K562 (cell line): ENCODE results near the gene SLC25A45. TPM values are rescaled to one million over a fixed set of nuclear protein-coding genes. Genes with fewer than 3 reads are reported as not detected.

ENCODE experiments used
- ATAC-seq: fragments of 200-7000 bp; cut with Tn5 transposase; 3 replicates; pipeline ENCODE4 v1.9.1; 2020; ENCODE audit warnings: moderate library complexity
- BruUV-seq: library from RNA; stranded (reverse); fragments of 400-500 nt; replicated peaks from 2 replicates; lab custom pipeline; 2021; lab: Mats Ljungman, UMichigan
- CTCF ChIA-PET: fragments of 300-600 bp; formaldehyde crosslinking; extraction: SDS; loops from one replicate; lab custom pipeline; 2021; ENCODE audit warnings: low intra/inter-chr PET ratio; lab: Yijun Ruan, JAX
- POLR2A ChIA-PET: fragments of 300-600, 350-650 bp; sonication (Branson Sonifier 250); formaldehyde crosslinking; extraction: SDS; loops from one replicate; lab custom pipeline; 2021; ENCODE audit warnings: antibody characterized with exemption, inconsistent platforms; lab: Yijun Ruan, JAX
- DNase-seq, 4 experiments: peaks; one replicate each; pipeline versions ENCODE4 v3.0.0 to v3.0.0-alpha.2; 2011 to 2018; ENCODE audit warnings: low spot score in 3 of 4, mixed read lengths in 3 of 4; ENCODE audit errors: extremely low read depth in 1 of 4
- FAIRE-seq: peaks from 2 replicates; lab custom pipeline; 2011; peaks lifted over from hg19 to GRCh38; lab: Jason Lieb, UNC
- H2AFZ ChIP-seq: 2 replicates; pipeline ENCODE4 v1.6.0; 2011; ENCODE audit warnings: low read depth, low read length, control low read depth, inconsistent platforms
- H3K27ac ChIP-seq: fragments of 200-600 bp; 3 replicates; pipeline ENCODE4 v1.8.0; 2011; ENCODE audit warnings: low read depth, mild to moderate bottlenecking, control low read depth, inconsistent platforms, low read length, moderate library complexity, mixed read lengths; ENCODE audit errors: extremely low read depth
- H3K27me3 ChIP-seq, 2 experiments: fragments of 300-600 bp in 1 of 2; 2 replicates in 1 of 2; 3 replicates in 1 of 2; pipeline versions ENCODE4 v1.6.0 to v1.8.0; 2011; ENCODE audit warnings: inconsistent platforms in 2 of 2, low read length in 2 of 2, mild to moderate bottlenecking in 1 of 2, mixed read lengths in 1 of 2, moderate library complexity in 1 of 2; ENCODE audit not compliant: control insufficient read depth in 2 of 2, insufficient read depth in 2 of 2
- H3K36me3 ChIP-seq: fragments of 300-600 bp; 3 replicates; pipeline ENCODE4 v1.8.0; 2011; ENCODE audit warnings: mild to moderate bottlenecking, low read length, inconsistent platforms; ENCODE audit not compliant: control insufficient read depth, insufficient read depth
- H3K4me1 ChIP-seq, 2 experiments: fragments of 200-600 bp in 1 of 2; replicated peaks in 1 of 2; 2 replicates in 1 of 2; 3 replicates in 1 of 2; pipeline versions ENCODE4 v1.5.1 to v1.8.0; 2011; ENCODE audit warnings: inconsistent platforms in 2 of 2, low read length in 2 of 2, mild to moderate bottlenecking in 1 of 2, mixed read lengths in 1 of 2, moderate library complexity in 1 of 2; ENCODE audit not compliant: control insufficient read depth in 2 of 2, insufficient read depth in 2 of 2
- H3K4me2 ChIP-seq: 2 replicates; pipeline ENCODE4 v1.6.1; 2011; ENCODE audit warnings: low read length, control low read depth, inconsistent platforms, mixed read lengths; ENCODE audit not compliant: insufficient read depth
- H3K4me3 ChIP-seq: fragments of 200-600 bp; sonication (generic), shearing (Covaris generic); 2 replicates; pipeline ENCODE4 v1.5.1; 2016; ENCODE audit warnings: control low read depth, inconsistent platforms
- H3K79me2 ChIP-seq: fragments of 200-600 bp; 3 replicates; pipeline ENCODE4 v1.8.0; 2011; ENCODE audit warnings: low read length, inconsistent platforms; ENCODE audit not compliant: control insufficient read depth, insufficient read depth
- H3K9ac ChIP-seq, 2 experiments: 2 replicates each; pipeline versions ENCODE4 v1.6.0 to v1.6.1; 2011; ENCODE audit warnings: low read depth in 2 of 2, low read length in 2 of 2, control low read depth in 1 of 2, inconsistent platforms in 1 of 2, mild to moderate bottlenecking in 1 of 2, mixed read lengths in 1 of 2; ENCODE audit not compliant: insufficient read depth in 1 of 2
- H3K9me1 ChIP-seq: one replicate; pipeline ENCODE4 v1.6.0; 2011; ENCODE audit warnings: inconsistent platforms, mild to moderate bottlenecking, low read length, moderate library complexity; ENCODE audit not compliant: control insufficient read depth, insufficient read depth
- H3K9me3 ChIP-seq: replicated peaks from 2 replicates; pipeline ENCODE4 v1.5.1; 2011; ENCODE audit warnings: low read depth, low read length, inconsistent platforms; ENCODE audit not compliant: control insufficient read depth, insufficient read depth
- H4K20me1 ChIP-seq: replicated peaks from 2 replicates; pipeline ENCODE4 v1.6.1; 2011; ENCODE audit warnings: low read length, inconsistent platforms, mixed read lengths; ENCODE audit not compliant: control insufficient read depth, insufficient read depth
- ESRRA ChIP-seq: fragments of 450-650 bp; IDR thresholded peaks from 2 replicates; pipeline ENCODE4 v1.6.1; 2014; ENCODE audit warnings: low read depth, mild to moderate bottlenecking, moderate library complexity, borderline replicate concordance
- ETV1 ChIP-seq: fragments of 450-650 bp; conservative IDR thresholded peaks from 2 replicates; pipeline ENCODE4 v1.6.1; 2016; ENCODE audit warnings: missing genetic modification characterization, control low read depth, low read depth, missing compliant biosample characterization
- GATA2 ChIP-seq: sonication (generic); formaldehyde crosslinking; IDR thresholded peaks from 2 replicates; pipeline ENCODE4 v1.4.0; 2020; ENCODE audit warnings: mild to moderate bottlenecking, missing genetic modification reagents
- MEIS2 ChIP-seq: fragments of 450-650 bp; IDR thresholded peaks from 2 replicates; pipeline ENCODE4 v1.6.1; 2014; ENCODE audit warnings: mild to moderate bottlenecking; ENCODE audit not compliant: partially characterized antibody
- PML ChIP-seq: IDR thresholded peaks from 2 replicates; pipeline ENCODE4 v1.6.1; 2012; ENCODE audit warnings: low read length, inconsistent platforms
- WGBS: fragments of 100-300 bp; shearing (Covaris generic); methylation state at CpG from one replicate; pipeline ENCODE4 v1.1.6; 2016; ENCODE audit warnings: low coverage, mixed read lengths; ENCODE audit not compliant: insufficient coverage; ENCODE audit errors: missing lambda C conversion rate; 5-methylcytosine and 5-hydroxymethylcytosine counted together
- in situ Hi-C: fragments of 300-500 bp; cut with MboI; formaldehyde crosslinking; loops from 4 replicates; pipeline ENCODE4 v1.15.0; 2018; ENCODE audit warnings: inconsistent platforms, mixed read lengths
- intact Hi-C: fragments of 100-400 bp; cut with micrococcal nuclease; formaldehyde crosslinking; loops from 2 replicates; pipeline ENCODE4 v1.14.2; 2022
- polyA plus RNA-seq, 8 experiments: library from polyadenylated mRNA; depleted of rRNA in 4 of 8; stranded (reverse) in 5 of 8; unstranded in 3 of 8; fragments of >200 nt; fragmentation: Nextera tagmentation in 2 of 8; fragmentation: Illumina TruSeq in 1 of 8; extraction: Ambion mirVana in 2 of 8; extraction: Trizol in 1 of 8; gene quantifications; 2 replicates each; pipeline versions ENCODE4 v1.2.1 to v1.2.3, GENCODE V29; 2011 to 2014; ENCODE audit warnings: inconsistent platforms in 1 of 8, missing spikeins in 1 of 8
- total RNA-seq, 7 experiments: library from RNA; depleted of rRNA in 6 of 7; stranded (reverse); fragments of >200 nt in 6 of 7; fragmentation: Illumina TruSeq in 2 of 7; extraction: Trizol in 2 of 7; gene quantifications; 2 replicates each; pipeline versions ENCODE4 v1.2.1 to v1.2.3, GENCODE V29; 2011 to 2021; ENCODE audit warnings: low replicate concordance in 1 of 7
- TF ChIP-seq, protein P1 (sequence below), 3 experiments: IDR thresholded peaks in 2 of 3; conservative IDR thresholded peaks in 1 of 3; 2 replicates each; pipeline ENCODE4 v1.5.1; 2011 to 2012; ENCODE audit warnings: low read length in 3 of 3, mild to moderate bottlenecking in 3 of 3, control low read depth in 2 of 3, improper control_type of control experiment in 1 of 3, inconsistent platforms in 1 of 3, low read depth in 1 of 3, mixed read lengths in 1 of 3, moderate library complexity in 1 of 3; ENCODE audit not compliant: insufficient read depth in 2 of 3
- TF ChIP-seq, protein P2 (sequence below): fragments of 250-450 bp; sonication (Bioruptor Pico); IDR thresholded peaks from 2 replicates; pipeline ENCODE4 v1.5.0; 2021
- TF ChIP-seq, protein P3 (sequence below): fragments of 250-450 bp; sonication (Bioruptor Pico); IDR thresholded peaks from 2 replicates; pipeline ENCODE4 v1.4.0; 2020

Gene SLC25A45
- total and polyA plus RNA-seq, 9 of the 15 experiments (the other 6 are each of a cell fraction or from before 2014, with no cell fraction given), result 0.15 to 2.3 (median 0.68) TPM

DNA sequence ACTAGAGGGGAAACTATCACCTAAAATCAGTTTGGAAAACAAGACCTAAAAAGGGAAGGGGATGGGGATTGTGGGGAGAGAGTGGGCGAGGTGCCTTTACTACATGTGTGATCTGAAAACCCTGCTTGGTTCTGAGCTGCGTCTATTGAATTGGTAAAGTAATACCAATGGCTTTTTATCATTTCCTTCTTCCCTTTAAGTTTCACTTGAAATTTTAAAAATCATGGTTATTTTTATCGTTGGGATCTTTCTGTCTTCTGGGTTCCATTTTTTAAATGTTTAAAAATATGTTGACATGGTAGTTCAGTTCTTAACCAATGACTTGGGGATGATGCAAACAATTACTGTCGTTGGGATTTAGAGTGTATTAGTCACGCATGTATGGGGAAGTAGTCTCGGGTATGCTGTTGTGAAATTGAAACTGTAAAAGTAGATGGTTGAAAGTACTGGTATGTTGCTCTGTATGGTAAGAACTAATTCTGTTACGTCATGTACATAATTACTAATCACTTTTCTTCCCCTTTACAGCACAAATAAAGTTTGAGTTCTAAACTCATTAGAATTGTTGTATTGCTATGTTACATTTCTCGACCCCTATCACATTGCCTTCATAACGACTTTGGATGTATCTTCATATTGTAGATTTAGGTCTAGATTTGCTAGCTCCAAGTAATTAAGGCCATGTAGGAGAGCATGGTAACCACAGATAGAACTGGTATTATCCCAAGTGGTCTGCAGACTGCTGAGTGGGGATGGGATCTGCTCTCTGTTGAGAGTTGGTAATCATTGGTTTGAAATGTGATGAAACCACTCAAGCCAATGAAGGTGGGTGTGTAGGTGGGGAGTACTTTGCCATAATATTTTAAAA is 43.8 kb upstream of the SLC25A45 start:
- Histone ChIP-seq H3K4me2 (peak overlapping the region; percentile 97), H3K27me3 (no peaks in the 10 kb centered on the region), H3K9ac (peak overlapping the region; percentile 21 to 98), H2AFZ (no peak overlapping the region), H3K36me3 (peaks cover 61% of the 10 kb centered on the region), H3K27ac (peak overlapping the region; percentile 98), H3K4me3 (peak overlapping the region; percentile 79), H3K79me2 (peaks cover 98% of the 10 kb centered on the region), H3K9me1 (no peaks in the 10 kb centered on the region), H4K20me1 (peaks cover 65% of the 10 kb centered on the region), H3K9me3 (no peaks in the 10 kb centered on the region), H3K4me1 (peaks cover 18 to 31% of the 10 kb centered on the region in 2 experiments; a peak in 4 of 5 replicates)
- ATAC-seq (no peak), FAIRE-seq (no peak), DNase-seq (peak in 1 of 4 experiments; percentile 57)
- ChIA-PET CTCF (interaction anchor here (0.6 to 1.0 kb wide), 2 partner anchors 79 to 86 kb away, joined by 3 read pairs; no protein-coding TSS in a partner anchor), POLR2A (interaction anchor here (0.6 to 17.3 kb wide), 19 partner anchors 10 to 296 kb away, joined by 3 to 1349 read pairs (median 41); partner anchors contain the start of genes DPF2, FRMD8, MALAT1 and SCYL1)
- WGBS, result 1% methylated on average over 9 of the region's 9 CpGs
- intact Hi-C loops, result no loop called here
- in situ Hi-C loops, result no loop called here
- no TSS peak for BruUV-seq
- TF ChIP-seq PML (no peak), MEIS2 (peak; percentile 18), GATA2 (CRISPR knock-in tag) (0 out of 2 replicates have a peak, but pooled peaks have one; percentile 23), ESRRA (no peak), ETV1 (no peak)
- TF ChIP-seq, protein P1, sequence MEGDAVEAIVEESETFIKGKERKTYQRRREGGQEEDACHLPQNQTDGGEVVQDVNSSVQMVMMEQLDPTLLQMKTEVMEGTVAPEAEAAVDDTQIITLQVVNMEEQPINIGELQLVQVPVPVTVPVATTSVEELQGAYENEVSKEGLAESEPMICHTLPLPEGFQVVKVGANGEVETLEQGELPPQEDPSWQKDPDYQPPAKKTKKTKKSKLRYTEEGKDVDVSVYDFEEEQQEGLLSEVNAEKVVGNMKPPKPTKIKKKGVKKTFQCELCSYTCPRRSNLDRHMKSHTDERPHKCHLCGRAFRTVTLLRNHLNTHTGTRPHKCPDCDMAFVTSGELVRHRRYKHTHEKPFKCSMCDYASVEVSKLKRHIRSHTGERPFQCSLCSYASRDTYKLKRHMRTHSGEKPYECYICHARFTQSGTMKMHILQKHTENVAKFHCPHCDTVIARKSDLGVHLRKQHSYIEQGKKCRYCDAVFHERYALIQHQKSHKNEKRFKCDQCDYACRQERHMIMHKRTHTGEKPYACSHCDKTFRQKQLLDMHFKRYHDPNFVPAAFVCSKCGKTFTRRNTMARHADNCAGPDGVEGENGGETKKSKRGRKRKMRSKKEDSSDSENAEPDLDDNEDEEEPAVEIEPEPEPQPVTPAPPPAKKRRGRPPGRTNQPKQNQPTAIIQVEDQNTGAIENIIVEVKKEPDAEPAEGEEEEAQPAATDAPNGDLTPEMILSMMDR (IDR thresholded peaks at IDR 0.05 in 2 of 3, conservative IDR thresholded peaks at IDR 0.05 in 1 of 3; ENCODE audit: insufficient read depth in 2 of 3, low read depth in 1 of 3, low read length in 3 of 3), result no peak
- TF ChIP-seq, protein P2, sequence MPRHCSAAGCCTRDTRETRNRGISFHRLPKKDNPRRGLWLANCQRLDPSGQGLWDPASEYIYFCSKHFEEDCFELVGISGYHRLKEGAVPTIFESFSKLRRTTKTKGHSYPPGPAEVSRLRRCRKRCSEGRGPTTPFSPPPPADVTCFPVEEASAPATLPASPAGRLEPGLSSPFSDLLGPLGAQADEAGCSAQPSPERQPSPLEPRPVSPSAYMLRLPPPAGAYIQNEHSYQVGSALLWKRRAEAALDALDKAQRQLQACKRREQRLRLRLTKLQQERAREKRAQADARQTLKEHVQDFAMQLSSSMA (CRISPR knock-in tag), result no peak
- TF ChIP-seq, protein P3, sequence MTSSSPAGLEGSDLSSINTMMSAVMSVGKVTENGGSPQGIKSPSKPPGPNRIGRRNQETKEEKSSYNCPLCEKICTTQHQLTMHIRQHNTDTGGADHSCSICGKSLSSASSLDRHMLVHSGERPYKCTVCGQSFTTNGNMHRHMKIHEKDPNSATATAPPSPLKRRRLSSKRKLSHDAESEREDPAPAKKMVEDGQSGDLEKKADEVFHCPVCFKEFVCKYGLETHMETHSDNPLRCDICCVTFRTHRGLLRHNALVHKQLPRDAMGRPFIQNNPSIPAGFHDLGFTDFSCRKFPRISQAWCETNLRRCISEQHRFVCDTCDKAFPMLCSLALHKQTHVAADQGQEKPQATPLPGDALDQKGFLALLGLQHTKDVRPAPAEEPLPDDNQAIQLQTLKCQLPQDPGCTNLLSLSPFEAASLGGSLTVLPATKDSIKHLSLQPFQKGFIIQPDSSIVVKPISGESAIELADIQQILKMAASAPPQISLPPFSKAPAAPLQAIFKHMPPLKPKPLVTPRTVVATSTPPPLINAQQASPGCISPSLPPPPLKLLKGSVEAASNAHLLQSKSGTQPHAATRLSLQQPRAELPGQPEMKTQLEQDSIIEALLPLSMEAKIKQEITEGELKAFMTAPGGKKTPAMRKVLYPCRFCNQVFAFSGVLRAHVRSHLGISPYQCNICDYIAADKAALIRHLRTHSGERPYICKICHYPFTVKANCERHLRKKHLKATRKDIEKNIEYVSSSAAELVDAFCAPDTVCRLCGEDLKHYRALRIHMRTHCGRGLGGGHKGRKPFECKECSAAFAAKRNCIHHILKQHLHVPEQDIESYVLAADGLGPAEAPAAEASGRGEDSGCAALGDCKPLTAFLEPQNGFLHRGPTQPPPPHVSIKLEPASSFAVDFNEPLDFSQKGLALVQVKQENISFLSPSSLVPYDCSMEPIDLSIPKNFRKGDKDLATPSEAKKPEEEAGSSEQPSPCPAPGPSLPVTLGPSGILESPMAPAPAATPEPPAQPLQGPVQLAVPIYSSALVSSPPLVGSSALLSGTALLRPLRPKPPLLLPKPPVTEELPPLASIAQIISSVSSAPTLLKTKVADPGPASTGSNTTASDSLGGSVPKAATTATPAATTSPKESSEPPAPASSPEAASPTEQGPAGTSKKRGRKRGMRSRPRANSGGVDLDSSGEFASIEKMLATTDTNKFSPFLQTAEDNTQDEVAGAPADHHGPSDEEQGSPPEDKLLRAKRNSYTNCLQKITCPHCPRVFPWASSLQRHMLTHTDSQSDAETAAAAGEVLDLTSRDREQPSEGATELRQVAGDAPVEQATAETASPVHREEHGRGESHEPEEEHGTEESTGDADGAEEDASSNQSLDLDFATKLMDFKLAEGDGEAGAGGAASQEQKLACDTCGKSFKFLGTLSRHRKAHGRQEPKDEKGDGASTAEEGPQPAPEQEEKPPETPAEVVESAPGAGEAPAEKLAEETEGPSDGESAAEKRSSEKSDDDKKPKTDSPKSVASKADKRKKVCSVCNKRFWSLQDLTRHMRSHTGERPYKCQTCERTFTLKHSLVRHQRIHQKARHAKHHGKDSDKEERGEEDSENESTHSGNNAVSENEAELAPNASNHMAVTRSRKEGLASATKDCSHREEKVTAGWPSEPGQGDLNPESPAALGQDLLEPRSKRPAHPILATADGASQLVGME (CRISPR knock-in tag), result no peak
